CD4-positive, alpha-beta T cell treated with Interleukin-17A for 1 hour (primary cell): ENCODE measurements around the gene NLGN1.

Experiments used
- DNase-seq: peaks from one replicate; pipeline ENCODE4 v3.0.0-alpha.2; 2020

The NLGN1 gene

DNA sequence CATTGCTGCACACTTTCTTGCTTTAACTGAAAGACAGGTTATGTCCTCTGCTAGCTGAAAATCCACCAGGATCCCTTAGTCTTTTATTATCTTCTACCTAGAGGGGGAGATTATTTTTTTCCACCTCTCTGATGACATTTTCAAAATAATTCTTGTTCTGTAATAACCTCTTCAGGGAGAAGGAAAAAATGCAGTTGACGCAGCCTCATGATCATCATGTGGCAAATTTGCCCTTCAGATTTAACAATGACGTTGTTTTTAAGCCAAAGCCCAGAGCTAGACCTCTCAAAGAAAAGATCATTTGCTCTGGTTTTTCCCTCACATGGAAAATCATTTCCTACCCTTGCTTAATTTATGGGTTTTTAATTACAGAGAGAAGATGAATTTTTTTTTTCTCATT is 724.9 kb downstream of the NLGN1 start:
- DNase-seq = no peak

- DNase-seq = no peak
These were observed 727.8 kb downstream of the NLGN1 start for GRCh38 chr3:174125267-174125824.

GRCh38 chr3:174126990-174127758 is 729.6 kb downstream of the NLGN1 start:
- no peak for DNase-seq

DNA sequence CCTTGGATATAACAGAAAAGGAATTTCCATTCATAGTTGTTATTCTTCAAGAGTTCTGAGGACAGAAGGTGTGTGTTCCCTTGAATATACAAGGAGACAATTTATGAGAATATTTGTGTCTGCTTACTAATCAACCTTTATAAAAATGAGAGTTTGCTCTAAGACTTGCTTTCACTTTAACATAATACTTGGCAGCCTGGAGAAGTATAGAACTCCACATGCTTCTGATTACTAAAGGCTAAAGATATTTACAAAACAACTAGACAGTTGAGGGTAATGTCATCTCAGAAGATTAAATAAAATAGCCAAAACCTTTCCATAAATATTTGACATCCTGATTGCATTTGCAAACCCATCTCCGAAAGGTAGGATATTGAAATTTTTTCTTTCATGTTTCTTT is 734.5 kb downstream of the NLGN1 start:
- no peak for DNase-seq

GRCh38 chr3:174132421-174133042 is 735.0 kb downstream of the NLGN1 start:
- no peak for DNase-seq

- DNase-seq = no peak
These were observed 748.5 kb downstream of the NLGN1 start for GRCh38 chr3:174146008-174146407.

DNA sequence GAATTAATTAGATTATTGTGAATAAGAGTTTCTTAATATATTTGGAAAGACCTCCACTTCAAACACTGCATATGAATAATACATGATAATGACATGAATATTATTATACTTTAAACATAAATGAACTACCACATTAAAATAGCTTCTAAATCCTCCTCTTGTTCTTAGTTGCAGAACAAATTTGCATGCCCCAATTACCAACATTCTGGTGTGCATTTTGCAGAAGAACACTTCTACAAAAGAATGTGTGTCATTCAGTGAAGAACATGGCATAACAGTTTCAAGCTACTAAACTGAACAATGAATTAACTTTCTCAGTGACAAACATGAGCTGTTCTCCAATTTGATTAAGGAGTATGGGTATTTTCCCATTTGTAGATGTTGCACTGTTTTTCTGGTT is 750.3 kb downstream of the NLGN1 start:
- no peak for DNase-seq

DNA sequence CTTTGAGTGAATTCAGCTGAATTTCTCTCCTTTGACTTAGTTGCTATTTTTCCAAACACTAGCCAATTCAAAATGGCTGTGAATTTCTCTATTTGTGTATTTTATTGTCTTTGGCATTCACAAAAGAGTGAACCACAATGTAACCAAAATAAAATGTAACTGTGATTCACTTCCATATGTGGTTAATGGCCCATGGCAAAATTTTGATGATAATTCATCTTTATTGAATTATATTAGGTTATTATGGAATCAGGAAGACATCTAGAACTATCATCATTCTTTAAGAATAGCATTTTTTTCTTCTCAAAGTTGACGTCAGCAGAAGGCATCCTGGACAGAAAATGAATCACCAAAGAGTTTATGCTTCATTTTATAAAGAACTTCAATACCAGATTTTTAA is 756.3 kb downstream of the NLGN1 start:
- no peak for DNase-seq

- DNase-seq = no peak
These were observed 758.7 kb downstream of the NLGN1 start for GRCh38 chr3:174156200-174156599.

GRCh38 chr3:174158674-174159073 is 761.1 kb downstream of the NLGN1 start:
- no peak for DNase-seq

DNA sequence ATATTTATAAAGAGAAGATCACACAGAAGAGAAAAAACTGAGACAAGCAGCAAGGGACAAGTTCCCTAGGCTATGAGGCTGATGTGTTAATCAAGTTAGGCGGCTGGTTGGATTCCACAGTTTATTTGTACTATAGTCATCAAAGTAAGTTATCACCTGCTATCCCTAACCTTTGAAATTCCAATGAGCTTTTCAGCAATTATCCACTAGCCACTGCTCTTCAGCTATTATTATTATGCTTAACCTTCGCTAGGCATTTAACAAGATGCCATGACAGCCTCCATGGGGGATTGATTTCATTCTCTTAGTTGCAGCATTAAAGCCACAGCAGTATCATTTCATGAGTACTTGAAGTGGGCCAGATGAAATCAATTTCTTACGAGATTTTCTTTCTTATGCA is 762.1 kb downstream of the NLGN1 start:
- no peak for DNase-seq

- DNase-seq = no peak
These were observed 765.0 kb downstream of the NLGN1 start for GRCh38 chr3:174162550-174162949.

DNA sequence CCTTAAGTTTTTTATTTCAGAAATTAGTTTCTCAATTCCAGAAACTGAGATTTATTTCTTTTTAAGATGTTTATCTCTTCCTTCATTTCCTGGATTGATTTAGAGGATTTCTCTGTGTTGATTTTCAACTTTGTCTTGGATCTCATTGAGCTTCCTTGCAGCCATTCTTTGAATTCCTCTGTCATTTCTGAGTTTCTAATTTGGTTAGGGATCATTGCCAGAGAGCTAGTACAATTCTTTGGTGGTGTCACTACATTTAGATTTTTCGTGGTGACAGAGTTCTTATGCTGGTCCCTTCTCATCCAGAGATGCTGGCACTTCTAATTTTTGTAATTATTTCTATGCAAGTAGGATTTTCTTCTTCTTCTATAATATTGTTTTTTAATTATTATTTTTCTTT is 770.5 kb downstream of the NLGN1 start:
- DNase-seq = no peak

- no peak for DNase-seq
These were observed 771.2 kb downstream of the NLGN1 start for GRCh38 chr3:174168538-174169254.

DNA sequence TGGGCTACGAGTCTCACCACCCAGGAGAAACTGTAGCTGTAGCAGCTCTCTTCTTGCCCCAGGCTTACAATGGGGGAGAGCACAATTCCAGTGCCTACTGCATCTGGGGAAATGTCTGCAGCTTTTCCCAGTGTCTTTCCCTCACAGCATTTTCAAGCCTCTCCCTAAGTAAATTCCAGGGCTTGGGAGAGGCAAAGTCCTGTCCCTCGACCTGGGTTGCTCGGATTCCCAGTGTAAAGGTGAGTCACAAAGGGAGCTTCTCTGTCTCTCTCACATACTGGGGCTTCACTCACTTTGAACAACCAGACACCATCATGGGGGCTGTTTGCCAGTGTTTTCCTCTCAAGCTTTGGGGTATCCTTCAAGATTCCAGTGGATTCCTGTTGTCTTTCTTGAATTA is 772.2 kb downstream of the NLGN1 start:
- no peak for DNase-seq

- DNase-seq = no peak
These were observed 772.7 kb downstream of the NLGN1 start for GRCh38 chr3:174170248-174170647.

- no peak for DNase-seq
These were observed 788.9 kb downstream of the NLGN1 start for GRCh38 chr3:174186377-174186989.

- no peak for DNase-seq
These were observed 793.8 kb downstream of the NLGN1 start for GRCh38 chr3:174191380-174191779.

DNA sequence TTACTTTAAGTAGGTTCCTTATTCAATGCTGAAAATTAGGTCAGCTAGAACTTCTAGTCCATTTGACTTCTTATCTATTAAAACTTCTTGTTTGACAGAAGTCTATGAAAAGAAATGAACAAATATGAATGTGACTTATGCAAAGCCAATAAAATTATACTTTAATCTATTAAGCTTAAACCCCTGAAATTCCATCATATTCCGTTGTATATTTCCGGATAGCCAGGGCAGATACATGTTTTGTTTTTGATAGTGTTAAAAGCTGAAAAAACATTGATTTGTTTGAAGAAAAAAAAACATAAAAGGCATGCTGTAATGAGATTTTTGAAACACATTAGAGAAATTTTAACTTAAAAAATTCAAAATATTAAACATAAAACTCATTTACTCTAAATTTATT is 794.4 kb downstream of the NLGN1 start:
- no peak for DNase-seq

DNA sequence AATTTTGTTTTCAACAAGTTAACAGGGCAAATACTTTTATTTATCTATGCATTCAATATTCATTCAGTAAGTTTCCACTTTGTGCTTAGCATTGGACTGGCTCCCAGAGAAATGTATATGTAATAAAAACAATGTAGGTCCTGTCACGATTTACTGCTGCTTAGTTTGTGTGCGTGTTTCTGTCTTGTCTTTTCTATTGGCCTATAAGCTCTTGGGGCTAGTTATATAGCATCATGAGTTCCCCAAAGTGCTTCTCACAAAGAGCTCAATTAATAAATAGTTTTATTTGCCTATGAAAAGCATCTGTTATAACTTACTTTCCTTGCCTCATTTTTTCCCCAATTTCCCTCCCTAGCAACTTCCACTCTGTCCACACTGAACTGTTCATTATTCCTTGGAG is 794.9 kb downstream of the NLGN1 start:
- no peak for DNase-seq

DNA sequence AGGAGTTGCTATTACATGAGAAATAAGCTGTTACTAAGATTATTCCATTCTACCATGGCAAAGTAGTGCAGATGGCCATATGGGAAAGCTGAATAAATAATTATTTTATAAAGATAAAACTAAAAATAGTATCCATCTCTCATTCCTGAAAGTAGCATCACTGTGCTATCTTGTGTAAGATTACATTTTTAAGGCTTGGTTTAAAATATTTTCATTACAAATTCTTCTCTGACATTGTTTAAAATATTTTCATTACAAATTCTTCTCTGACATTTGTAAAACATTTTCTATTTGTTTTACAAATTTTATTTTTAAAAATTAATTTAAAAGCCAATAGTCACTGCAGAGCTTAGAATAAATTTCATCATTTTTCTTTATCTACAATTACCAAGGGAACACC is 796.1 kb downstream of the NLGN1 start:
- DNase-seq = no peak

GRCh38 chr3:174197416-174197815 is 799.9 kb downstream of the NLGN1 start:
- no peak for DNase-seq

GRCh38 chr3:174198199-174198598 is 800.7 kb downstream of the NLGN1 start:
- DNase-seq = no peak
